K562 (cell line): Measurements from ENCODE around the gene RGS9. TPM values are rescaled to one million over a fixed set of nuclear protein-coding genes. Genes with fewer than 3 reads are reported as not detected.

Experiments
- ATAC-seq: fragments of 200-7000 bp; cut with Tn5 transposase; 3 replicates; pipeline ENCODE4 v1.9.1; 2020; ENCODE audit warnings: moderate library complexity
- BruUV-seq: library from RNA; stranded (reverse); fragments of 400-500 nt; replicated peaks from 2 replicates; lab custom pipeline; 2021; lab: Mats Ljungman, UMichigan
- CTCF ChIA-PET: fragments of 300-600 bp; formaldehyde crosslinking; extraction: SDS; loops from one replicate; lab custom pipeline; 2021; ENCODE audit warnings: low intra/inter-chr PET ratio; lab: Yijun Ruan, JAX
- POLR2A ChIA-PET: fragments of 300-600, 350-650 bp; sonication (Branson Sonifier 250); formaldehyde crosslinking; extraction: SDS; loops from one replicate; lab custom pipeline; 2021; ENCODE audit warnings: antibody characterized with exemption, inconsistent platforms; lab: Yijun Ruan, JAX
- DNase-seq, 4 experiments: peaks; one replicate each; pipeline versions ENCODE4 v3.0.0 to v3.0.0-alpha.2; 2011 to 2018; ENCODE audit warnings: low spot score in 3 of 4, mixed read lengths in 3 of 4; ENCODE audit errors: extremely low read depth in 1 of 4
- FAIRE-seq: peaks from 2 replicates; lab custom pipeline; 2011; peaks lifted over from hg19 to GRCh38; lab: Jason Lieb, UNC
- H2AFZ ChIP-seq: 2 replicates; pipeline ENCODE4 v1.6.0; 2011; ENCODE audit warnings: low read depth, low read length, control low read depth, inconsistent platforms
- H3K27ac ChIP-seq: fragments of 200-600 bp; 3 replicates; pipeline ENCODE4 v1.8.0; 2011; ENCODE audit warnings: low read depth, mild to moderate bottlenecking, control low read depth, inconsistent platforms, low read length, moderate library complexity, mixed read lengths; ENCODE audit errors: extremely low read depth
- H3K27me3 ChIP-seq, 2 experiments: fragments of 300-600 bp in 1 of 2; 2 replicates in 1 of 2; 3 replicates in 1 of 2; pipeline versions ENCODE4 v1.6.0 to v1.8.0; 2011; ENCODE audit warnings: inconsistent platforms in 2 of 2, low read length in 2 of 2, mild to moderate bottlenecking in 1 of 2, mixed read lengths in 1 of 2, moderate library complexity in 1 of 2; ENCODE audit not compliant: control insufficient read depth in 2 of 2, insufficient read depth in 2 of 2
- H3K36me3 ChIP-seq: fragments of 300-600 bp; 3 replicates; pipeline ENCODE4 v1.8.0; 2011; ENCODE audit warnings: mild to moderate bottlenecking, low read length, inconsistent platforms; ENCODE audit not compliant: control insufficient read depth, insufficient read depth
- H3K4me1 ChIP-seq, 2 experiments: fragments of 200-600 bp in 1 of 2; replicated peaks in 1 of 2; 2 replicates in 1 of 2; 3 replicates in 1 of 2; pipeline versions ENCODE4 v1.5.1 to v1.8.0; 2011; ENCODE audit warnings: inconsistent platforms in 2 of 2, low read length in 2 of 2, mild to moderate bottlenecking in 1 of 2, mixed read lengths in 1 of 2, moderate library complexity in 1 of 2; ENCODE audit not compliant: control insufficient read depth in 2 of 2, insufficient read depth in 2 of 2
- H3K4me2 ChIP-seq: 2 replicates; pipeline ENCODE4 v1.6.1; 2011; ENCODE audit warnings: low read length, control low read depth, inconsistent platforms, mixed read lengths; ENCODE audit not compliant: insufficient read depth
- H3K4me3 ChIP-seq: fragments of 200-600 bp; sonication (generic), shearing (Covaris generic); 2 replicates; pipeline ENCODE4 v1.5.1; 2016; ENCODE audit warnings: control low read depth, inconsistent platforms
- H3K79me2 ChIP-seq: fragments of 200-600 bp; 3 replicates; pipeline ENCODE4 v1.8.0; 2011; ENCODE audit warnings: low read length, inconsistent platforms; ENCODE audit not compliant: control insufficient read depth, insufficient read depth
- H3K9ac ChIP-seq, 2 experiments: 2 replicates each; pipeline versions ENCODE4 v1.6.0 to v1.6.1; 2011; ENCODE audit warnings: low read depth in 2 of 2, low read length in 2 of 2, control low read depth in 1 of 2, inconsistent platforms in 1 of 2, mild to moderate bottlenecking in 1 of 2, mixed read lengths in 1 of 2; ENCODE audit not compliant: insufficient read depth in 1 of 2
- H3K9me1 ChIP-seq: one replicate; pipeline ENCODE4 v1.6.0; 2011; ENCODE audit warnings: inconsistent platforms, mild to moderate bottlenecking, low read length, moderate library complexity; ENCODE audit not compliant: control insufficient read depth, insufficient read depth
- H3K9me3 ChIP-seq: replicated peaks from 2 replicates; pipeline ENCODE4 v1.5.1; 2011; ENCODE audit warnings: low read depth, low read length, inconsistent platforms; ENCODE audit not compliant: control insufficient read depth, insufficient read depth
- H4K20me1 ChIP-seq: replicated peaks from 2 replicates; pipeline ENCODE4 v1.6.1; 2011; ENCODE audit warnings: low read length, inconsistent platforms, mixed read lengths; ENCODE audit not compliant: control insufficient read depth, insufficient read depth
- AFF1 ChIP-seq, 2 experiments: fragments of 450-650 bp; IDR thresholded peaks; 2 replicates each; pipeline ENCODE4 v1.6.1; 2018; ENCODE audit warnings: mild to moderate bottlenecking in 2 of 2, low read depth in 1 of 2; ENCODE audit not compliant: partially characterized antibody in 2 of 2
- DIDO1 ChIP-seq: fragments of 450-650 bp; IDR thresholded peaks from 2 replicates; pipeline ENCODE4 v1.6.1; 2016; ENCODE audit warnings: low read depth, missing biosample characterization, missing genetic modification characterization
- KDM1A ChIP-seq, 2 experiments: fragments of 450-650 bp; IDR thresholded peaks; 2 replicates each; pipeline ENCODE4 v1.6.1; 2016; ENCODE audit warnings: mild to moderate bottlenecking in 2 of 2
- MED1 ChIP-seq: sonication (generic); formaldehyde crosslinking; IDR thresholded peaks from 2 replicates; pipeline ENCODE4 v1.8.1; 2023; ENCODE audit warnings: missing genetic modification reagents, borderline replicate concordance
- MITF ChIP-seq: IDR thresholded peaks from 2 replicates; pipeline ENCODE4 v1.6.1; 2014; ENCODE audit warnings: antibody characterized with exemption
- POLR3G ChIP-seq: IDR thresholded peaks from 2 replicates; pipeline ENCODE4 v1.6.1; 2011; ENCODE audit not compliant: insufficient read length, insufficient replicate concordance; ENCODE audit errors: extremely low read depth
- RCOR1 ChIP-seq, 2 experiments: IDR thresholded peaks; 2 replicates each; pipeline ENCODE4 v1.6.1; 2012; ENCODE audit warnings: low read depth in 2 of 2, low read length in 2 of 2, borderline replicate concordance in 1 of 2, improper control_type of control experiment in 1 of 2
- SMAD2 ChIP-seq: fragments of 150-350 bp; IDR thresholded peaks from 2 replicates; pipeline ENCODE4 v1.6.1; 2014; ENCODE audit warnings: low read depth, mild to moderate bottlenecking, low read length
- ZKSCAN1 ChIP-seq: fragments of 150-350 bp; IDR thresholded peaks from 2 replicates; pipeline ENCODE4 v1.6.1; 2016; ENCODE audit warnings: low read depth, low read length
- ZNF165 ChIP-seq: fragments of 250-450 bp; sonication (Bioruptor Pico); IDR thresholded peaks from 2 replicates; pipeline ENCODE4 v1.4.0; 2020; ENCODE audit warnings: borderline replicate concordance
- WGBS: fragments of 100-300 bp; shearing (Covaris generic); methylation state at CpG from one replicate; pipeline ENCODE4 v1.1.6; 2016; ENCODE audit warnings: low coverage, mixed read lengths; ENCODE audit not compliant: insufficient coverage; ENCODE audit errors: missing lambda C conversion rate; 5-methylcytosine and 5-hydroxymethylcytosine counted together
- in situ Hi-C: fragments of 300-500 bp; cut with MboI; formaldehyde crosslinking; loops from 4 replicates; pipeline ENCODE4 v1.15.0; 2018; ENCODE audit warnings: inconsistent platforms, mixed read lengths
- intact Hi-C: fragments of 100-400 bp; cut with micrococcal nuclease; formaldehyde crosslinking; loops from 2 replicates; pipeline ENCODE4 v1.14.2; 2022
- polyA plus RNA-seq, 8 experiments: library from polyadenylated mRNA; depleted of rRNA in 4 of 8; stranded (reverse) in 5 of 8; unstranded in 3 of 8; fragments of >200 nt; fragmentation: Nextera tagmentation in 2 of 8; fragmentation: Illumina TruSeq in 1 of 8; extraction: Ambion mirVana in 2 of 8; extraction: Trizol in 1 of 8; gene quantifications; 2 replicates each; pipeline versions ENCODE4 v1.2.1 to v1.2.3, GENCODE V29; 2011 to 2014; ENCODE audit warnings: inconsistent platforms in 1 of 8, missing spikeins in 1 of 8
- total RNA-seq, 7 experiments: library from RNA; depleted of rRNA in 6 of 7; stranded (reverse); fragments of >200 nt in 6 of 7; fragmentation: Illumina TruSeq in 2 of 7; extraction: Trizol in 2 of 7; gene quantifications; 2 replicates each; pipeline versions ENCODE4 v1.2.1 to v1.2.3, GENCODE V29; 2011 to 2021; ENCODE audit warnings: low replicate concordance in 1 of 7

The RGS9 gene
- total and polyA plus RNA-seq, 9 of the 15 experiments (the other 6 are each of a cell fraction or from before 2014, with no cell fraction given), result 0.18 to 1.4 (median 0.55) TPM

DNA sequence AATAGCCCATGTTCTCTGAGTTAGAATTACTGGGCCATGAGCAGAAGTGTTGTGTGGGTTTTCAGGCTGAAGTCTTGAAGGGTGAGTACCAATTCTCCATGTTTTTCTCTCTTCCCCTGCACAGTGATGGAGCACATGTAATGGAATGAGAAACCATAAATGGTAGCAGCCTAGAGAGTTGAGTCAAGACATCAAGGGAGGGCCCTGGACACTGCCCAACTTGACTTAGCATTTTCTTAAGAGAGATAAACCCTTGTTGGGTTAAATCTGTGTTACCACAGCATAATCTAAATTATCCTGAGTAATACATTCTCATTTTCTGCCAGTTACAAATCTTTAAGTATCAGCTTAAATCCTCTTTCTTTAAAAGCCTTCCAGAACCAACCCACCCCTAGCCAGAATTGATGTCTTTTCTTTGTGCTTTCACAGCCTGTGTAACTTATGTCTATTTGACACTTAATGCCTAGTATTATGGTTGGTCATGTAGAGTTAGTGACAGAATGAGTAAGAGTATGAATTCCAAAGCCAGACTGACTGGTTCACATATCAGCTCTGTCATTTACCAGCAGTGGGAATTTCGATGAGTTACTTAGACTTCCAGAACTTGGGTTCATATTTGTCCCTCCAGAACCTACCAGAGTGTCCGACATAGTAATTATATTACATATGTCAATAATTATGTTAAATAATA, 27.0 kb upstream of the RGS9 start:
- no peaks in the 10 kb centered on the region for H3K79me2 ChIP-seq
- CTCF ChIA-PET, result no interaction called here

DNA sequence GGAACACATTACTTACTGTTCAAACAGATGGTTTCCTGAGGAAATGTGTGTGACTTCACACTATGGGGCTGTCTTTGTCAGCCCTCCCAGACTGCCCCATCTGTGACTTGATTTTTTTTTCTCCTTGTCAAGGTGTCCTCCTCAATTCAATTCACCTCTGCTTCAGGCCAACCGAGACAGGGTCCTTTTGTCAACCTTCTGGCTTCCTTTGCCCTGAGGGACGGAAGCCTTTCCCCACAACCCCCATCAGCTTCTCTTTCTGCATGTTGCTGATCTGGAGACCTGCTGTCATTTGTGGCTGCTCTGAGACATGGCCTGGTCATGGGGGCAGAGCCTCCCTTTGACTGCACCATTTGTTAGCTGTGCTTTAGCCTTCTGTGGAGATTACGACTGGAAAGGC, 21.3 kb upstream of the RGS9 start:
- Histone ChIP-seq H2AFZ (0 out of 2 replicates have a peak overlapping the region, but pooled peaks have one; percentile 14), H3K9me1 (no peaks in the 10 kb centered on the region), H3K9ac (no peak overlapping the region), H4K20me1 (no peaks in the 10 kb centered on the region), H3K4me2 (no peak overlapping the region), H3K36me3 (no peaks in the 10 kb centered on the region), H3K79me2 (no peaks in the 10 kb centered on the region), H3K9me3 (no peaks in the 10 kb centered on the region), H3K27me3 (no peaks in the 10 kb centered on the region), H3K4me3 (no peak overlapping the region), H3K4me1 (no peaks in the 10 kb centered on the region; a peak in 2 of 5 replicates), H3K27ac (no peak overlapping the region)
- 32% methylated on average over 3 of the region's 3 CpGs for WGBS
- BruUV-seq, result no TSS peak
- in situ Hi-C loops (no loop called here), intact Hi-C loops (no loop called here)
- ChIA-PET CTCF (no interaction called here), POLR2A (interaction anchor here (1.7 kb wide), 1 partner anchor 9 kb away, joined by 5 read pairs; no protein-coding TSS in a partner anchor)
- ATAC-seq (no peak), DNase-seq (no peak), FAIRE-seq (no peak)
- no peak for TF ChIP-seq POLR3G
- no peak for TF ChIP-seq DIDO1 (tag)
- no peak for TF ChIP-seq ZKSCAN1
- TF ChIP-seq SMAD2, result no peak
- no peak for TF ChIP-seq AFF1 (IDR thresholded peaks at IDR 0.05; ENCODE audit: low read depth in 1 of 2, partially characterized antibody in 2 of 2)
- no peak for TF ChIP-seq MITF

More for the DNA sequence above, 27.0 kb upstream of the RGS9 start:
- intact Hi-C loops, result loop anchor here (10.0 kb wide), 1 partner anchor 145 kb away; no protein-coding TSS in a partner anchor
- DNase-seq (no peak), FAIRE-seq (no peak), ATAC-seq (no peak)
- Histone ChIP-seq H2AFZ (no peak overlapping the region), H4K20me1 (no peaks in the 10 kb centered on the region), H3K4me2 (no peak overlapping the region), H3K4me3 (no peak overlapping the region), H3K9ac (no peak overlapping the region), H3K27ac (no peak overlapping the region), H3K9me3 (no peaks in the 10 kb centered on the region), H3K9me1 (no peaks in the 10 kb centered on the region), H3K4me1 (no peaks in the 10 kb centered on the region; a peak in 1 of 5 replicates), H3K36me3 (no peaks in the 10 kb centered on the region), H3K27me3 (peaks cover 5 to 6% of the 10 kb centered on the region in 2 experiments; a peak in 4 of 5 replicates)
- BruUV-seq, result no TSS peak
- WGBS, result 14% methylated on average over 2 of the region's 2 CpGs
- POLR2A ChIA-PET, result interaction anchor here (0.5 kb wide), 1 partner anchor 88 kb away, joined by 3 read pairs; no protein-coding TSS in a partner anchor
- in situ Hi-C loops, result no loop called here
- TF ChIP-seq ZNF165 (CRISPR knock-in tag) (no peak), RCOR1 (IDR thresholded peaks at IDR 0.05; ENCODE audit: borderline replicate concordance in 1 of 2, low read depth in 2 of 2, low read length in 2 of 2) (0 out of 4 replicates have a peak, but pooled peaks of 1 of the 2 experiments have one; percentile 20), KDM1A (IDR thresholded peaks at IDR 0.05) (0 out of 4 replicates have a peak, but pooled peaks of 1 of the 2 experiments have one; percentile 18), MED1 (CRISPR knock-in tag) (no peak)
